HCT116 (cell line): Measurements from ENCODE around the gene FBXO24. TPM values are rescaled to one million over a fixed set of nuclear protein-coding genes. Genes with fewer than 3 reads are reported as not detected.

Experiments
- ATAC-seq: fragments of 200-7000 bp; cut with Tn5 transposase; 2 replicates; pipeline ENCODE4 v1.9.1; 2020; ENCODE audit warnings: mild to moderate bottlenecking, moderate library complexity
- BruUV-seq: library from RNA; stranded (reverse); fragments of 400-500 nt; replicated peaks from 2 replicates; lab custom pipeline; 2021; lab: Mats Ljungman, UMichigan
- CTCF ChIA-PET: fragments of 300-600 bp; sonication (Branson Sonifier 250); formaldehyde crosslinking; loops from one replicate; lab custom pipeline; 2021; ENCODE audit warnings: antibody characterized with exemption; lab: Charles Lee
- POLR2A ChIA-PET: fragments of 300-600, 350-600 bp; sonication (Branson Sonifier 250); formaldehyde crosslinking; loops from one replicate; lab custom pipeline; 2021; ENCODE audit warnings: antibody characterized with exemption; lab: Charles Lee
- RAD21 ChIA-PET, 2 experiments: fragments of 300-600 bp; sonication (Branson Sonifier 250); formaldehyde crosslinking; loops; one replicate each; lab custom pipeline; 2023; ENCODE audit warnings: low total read pairs in 2 of 2; ENCODE audit not compliant: uncharacterized antibody in 2 of 2, unreplicated experiment in 2 of 2, low non-redundant PET in 1 of 2; lab: Charles Lee
- DNase-seq: peaks from one replicate; pipeline ENCODE4 v3.0.0-alpha.2; 2010; ENCODE audit warnings: low read depth, low spot score
- H2AFZ ChIP-seq: fragments of 200-600 bp; shearing (Covaris generic), sonication (generic); 2 replicates; pipeline ENCODE4 v1.6.1; 2017; ENCODE audit warnings: low read depth, mixed run types, mixed read lengths, antibody characterized with exemption, low read length; ENCODE audit not compliant: poor library complexity, severe bottlenecking
- H3K27ac ChIP-seq: 2 replicates; pipeline ENCODE4 v1.5.1; 2012; ENCODE audit warnings: low read depth, low read length
- H3K27me3 ChIP-seq: fragments of 200-600 bp; sonication (generic); 2 replicates; pipeline ENCODE4 v1.6.1; 2016; ENCODE audit warnings: mixed run types, low read length, mixed read lengths; ENCODE audit not compliant: insufficient read depth
- H3K36me3 ChIP-seq, 2 experiments: fragments of 200-500 bp in 1 of 2; fragments of 200-600 bp in 1 of 2; sonication (Bioruptor generic) in 1 of 2; sonication (generic) in 1 of 2; 2 replicates each; pipeline versions ENCODE4 v1.5.1 to v1.6.1; 2014 to 2016; ENCODE audit warnings: low read length in 2 of 2, inconsistent platforms in 1 of 2, mixed read lengths in 1 of 2, mixed run types in 1 of 2; ENCODE audit not compliant: insufficient read depth in 2 of 2, control insufficient read depth in 1 of 2
- H3K4me1 ChIP-seq, 2 experiments: fragments of 200-600 bp in 1 of 2; sonication (generic) in 1 of 2; 2 replicates each; pipeline versions ENCODE4 v1.5.1 to v1.6.1; 2012 to 2017; ENCODE audit warnings: low read length in 2 of 2, inconsistent platforms in 1 of 2, mild to moderate bottlenecking in 1 of 2, mixed read lengths in 1 of 2, mixed run types in 1 of 2, moderate library complexity in 1 of 2; ENCODE audit not compliant: insufficient read depth in 2 of 2, control insufficient read depth in 1 of 2
- H3K4me2 ChIP-seq: fragments of 200-600 bp; sonication (generic); 2 replicates; pipeline ENCODE4 v1.6.1; 2017; ENCODE audit warnings: mixed run types, low read length, mixed read lengths
- H3K4me3 ChIP-seq, 2 experiments: fragments of 200-600 bp in 1 of 2; sonication (generic) in 1 of 2; replicated peaks in 1 of 2; 2 replicates each; pipeline ENCODE4 v1.5.1; 2011 to 2016; ENCODE audit warnings: low read length in 2 of 2, control low read depth in 1 of 2, low read depth in 1 of 2, mild to moderate bottlenecking in 1 of 2, mixed read lengths in 1 of 2, mixed run types in 1 of 2
- H3K79me2 ChIP-seq: fragments of 200-600 bp; sonication (generic); 2 replicates; pipeline ENCODE4 v1.6.1; 2017; ENCODE audit warnings: mild to moderate bottlenecking, mixed run types, low read length, moderate library complexity, mixed read lengths; ENCODE audit not compliant: insufficient read depth
- H3K9ac ChIP-seq: fragments of 200-600 bp; sonication (generic); 2 replicates; pipeline ENCODE4 v1.6.1; 2016; ENCODE audit warnings: low read length, mixed read lengths
- H3K9me2 ChIP-seq: fragments of 200-600 bp; sonication (generic), shearing (Covaris generic); 2 replicates; pipeline ENCODE4 v1.6.1; 2017; ENCODE audit warnings: mixed run types, mild to moderate bottlenecking, moderate library complexity; ENCODE audit not compliant: insufficient read depth
- H3K9me3 ChIP-seq, 2 experiments: fragments of 200-500 bp in 1 of 2; fragments of 200-600 bp in 1 of 2; sonication (Bioruptor generic) in 1 of 2; sonication (generic) in 1 of 2; 2 replicates each; pipeline ENCODE4 v1.6.1; 2014 to 2017; ENCODE audit warnings: low read length in 2 of 2, mixed read lengths in 2 of 2, inconsistent platforms in 1 of 2, low read depth in 1 of 2, mild to moderate bottlenecking in 1 of 2, mixed run types in 1 of 2, moderate library complexity in 1 of 2; ENCODE audit not compliant: control insufficient read depth in 1 of 2, insufficient read depth in 1 of 2
- H4K20me1 ChIP-seq: fragments of 200-600 bp; sonication (generic), shearing (Covaris generic); 2 replicates; pipeline ENCODE4 v1.6.1; 2017; ENCODE audit warnings: mixed run types, mild to moderate bottlenecking, moderate library complexity; ENCODE audit not compliant: insufficient read depth
- ATF3 ChIP-seq: IDR thresholded peaks from 2 replicates; pipeline ENCODE4 v1.6.1; 2012
- CBX3 ChIP-seq: IDR thresholded peaks from 2 replicates; pipeline ENCODE4 v1.6.1; 2012; ENCODE audit warnings: low read depth
- EZH2 ChIP-seq: fragments of 200-600 bp; sonication (generic); IDR thresholded peaks from 2 replicates; pipeline ENCODE4 v1.6.1; 2017; ENCODE audit warnings: antibody characterized with exemption, mixed run types
- REST ChIP-seq: IDR thresholded peaks from 2 replicates; pipeline ENCODE4 v1.6.1; 2012; ENCODE audit warnings: low read depth
- YY1 ChIP-seq: IDR thresholded peaks from 2 replicates; pipeline ENCODE4 v1.6.1; 2011; ENCODE audit warnings: low read length, low read depth, moderate library complexity, mild to moderate bottlenecking; ENCODE audit not compliant: insufficient replicate concordance; ENCODE audit errors: extremely low read depth
- ZNF274 ChIP-seq: fragments of 200-500 bp; sonication (Bioruptor generic); IDR thresholded peaks from 2 replicates; pipeline ENCODE4 v1.6.1; 2014; ENCODE audit warnings: mild to moderate bottlenecking, low read depth, low read length, inconsistent platforms
- intact Hi-C: fragments of 100-400 bp; cut with micrococcal nuclease; formaldehyde crosslinking; loops from 2 replicates; pipeline ENCODE4 v1.10.0; 2022
- total RNA-seq: library from RNA; stranded (reverse); gene quantifications from one replicate; pipeline ENCODE4 v1.2.1, GENCODE V29; 2021; ENCODE audit not compliant: unreplicated experiment

The FBXO24 gene
- total RNA-seq, 1 experiment from 2014 or later: 2.1 TPM

GRCh38 chr7:100571829-100572116, 14.4 kb upstream of the FBXO24 start:
- Histone ChIP-seq H3K79me2 (no peaks in the 10 kb centered on the region), H3K27me3 (no peaks in the 10 kb centered on the region), H2AFZ (no peak overlapping the region), H3K4me2 (peak overlapping the region; percentile 40), H3K4me1 (peaks cover 17 to 49% of the 10 kb centered on the region in 2 experiments), H3K4me3 (no peak overlapping the region), H3K36me3 (peaks cover 0 to 2% of the 10 kb centered on the region in 2 experiments; a peak in 1 of 4 replicates), H3K27ac (peak overlapping the region; percentile 10; the same call in 1 of the 2 replicates), H3K9me3 (no peaks in the 10 kb centered on the region), H4K20me1 (no peaks in the 10 kb centered on the region), H3K9me2 (no peaks in the 10 kb centered on the region), H3K9ac (no peak overlapping the region)
- TF ChIP-seq YY1 (no peak), ZNF274 (no peak), EZH2 (no peak), CBX3 (no peak), ATF3 (no peak)
- no TSS peak for BruUV-seq
- ATAC-seq (no peak), DNase-seq (no peak)
- CTCF ChIA-PET: interaction anchor here (1.2 kb wide), 1 partner anchor 14 kb away, joined by 5 read pairs; the partner anchor contains the start of genes FBXO24 and LRCH4
- POLR2A ChIA-PET: interaction anchor here (1.6 kb wide), 1 partner anchor 14 kb away, joined by 7 read pairs; the partner anchor contains the start of genes FBXO24 and LRCH4
- intact Hi-C loops: no loop called here
- RAD21 ChIA-PET: no interaction called here

- Histone ChIP-seq H3K4me3 (no peak overlapping the region), H3K4me1 (peaks cover 17 to 48% of the 10 kb centered on the region in 2 experiments), H3K27ac (peak overlapping the region; percentile 10; the same call in 1 of the 2 replicates), H3K79me2 (no peaks in the 10 kb centered on the region), H3K9me2 (no peaks in the 10 kb centered on the region), H3K9ac (no peak overlapping the region), H3K27me3 (no peaks in the 10 kb centered on the region), H3K36me3 (peaks cover 0 to 2% of the 10 kb centered on the region in 2 experiments; a peak in 1 of 4 replicates), H3K9me3 (no peaks in the 10 kb centered on the region), H3K4me2 (peak overlapping the region; percentile 40), H4K20me1 (no peaks in the 10 kb centered on the region), H2AFZ (no peak overlapping the region)
- BruUV-seq: no TSS peak
- ChIA-PET POLR2A (no interaction called here), CTCF (interaction anchor here (1.0 kb wide), 1 partner anchor 12 kb away, joined by 5 read pairs; no protein-coding TSS in a partner anchor), RAD21 (no interaction called here)
- intact Hi-C loops: no loop called here
- no peak for TF ChIP-seq REST
- DNase-seq: no peak
- no peak for ATAC-seq
These were observed 13.7 kb upstream of the FBXO24 start for GRCh38 chr7:100572281-100572948.
